GM12878 (cell line): ENCODE data around the gene NKX2-3. TPM values are rescaled to one million over a fixed set of nuclear protein-coding genes. Genes with fewer than 3 reads are reported as not detected.

Experiments used
- ATAC-seq: fragments of 200-7000 bp; cut with Tn5 transposase; 3 replicates; pipeline ENCODE4 v1.9.1; 2020; ENCODE audit warnings: mild to moderate bottlenecking, moderate library complexity
- BruUV-seq: library from RNA; stranded (reverse); fragments of 400-500 nt; replicated peaks from 2 replicates; lab custom pipeline; 2021; lab: Mats Ljungman, UMichigan
- CTCF ChIA-PET: fragments of 300-600 bp; sonication (Branson Sonifier 250); formaldehyde crosslinking; extraction: SDS; loops from one replicate; lab custom pipeline; 2021; ENCODE audit warnings: inconsistent platforms; lab: Yijun Ruan, JAX
- POLR2A ChIA-PET: fragments of 350-600 bp; formaldehyde crosslinking; extraction: SDS; loops from one replicate; lab custom pipeline; 2021; ENCODE audit warnings: inconsistent platforms; lab: Charles Lee
- RAD21 ChIA-PET: fragments of 300-600 bp; sonication (Branson Sonifier 250); formaldehyde crosslinking; loops from one replicate; lab custom pipeline; 2023; ENCODE audit warnings: antibody characterized with exemption; ENCODE audit not compliant: unreplicated experiment; lab: Charles Lee
- SMC1A ChIA-PET: fragments of 300-600 bp; sonication (Branson Sonifier 250); formaldehyde crosslinking; loops from one replicate; lab custom pipeline; 2023; ENCODE audit not compliant: unreplicated experiment, uncharacterized antibody; lab: Charles Lee
- DNase-seq: peaks from one replicate; pipeline ENCODE4 v3.0.0-alpha.2; 2011; ENCODE audit warnings: low read depth, low spot score
- FAIRE-seq: peaks from 3 replicates; lab custom pipeline; 2011; peaks lifted over from hg19 to GRCh38; lab: Jason Lieb, UNC
- H2AFZ ChIP-seq: 2 replicates; pipeline ENCODE4 v1.6.0; 2011; ENCODE audit warnings: low read depth, low read length, control low read depth; ENCODE audit not compliant: control insufficient read depth
- H3K27ac ChIP-seq: 2 replicates; pipeline ENCODE4 v1.5.1; 2011; ENCODE audit warnings: control low read depth; ENCODE audit not compliant: control insufficient read depth, insufficient read depth
- H3K27me3 ChIP-seq, 2 experiments: replicated peaks in 1 of 2; 2 replicates each; pipeline versions ENCODE4 v1.6.0 to v1.6.1; 2011; ENCODE audit warnings: low read length in 1 of 2; ENCODE audit not compliant: control insufficient read depth in 2 of 2, insufficient read depth in 2 of 2
- H3K36me3 ChIP-seq, 2 experiments: 2 replicates each; pipeline ENCODE4 v1.5.1; 2011; ENCODE audit warnings: low read length in 1 of 2; ENCODE audit not compliant: control insufficient read depth in 2 of 2, insufficient read depth in 2 of 2
- H3K4me1 ChIP-seq: 2 replicates; pipeline ENCODE4 v1.6.1; 2011; ENCODE audit warnings: mild to moderate bottlenecking, low read length, moderate library complexity, mixed read lengths; ENCODE audit not compliant: control insufficient read depth, insufficient read depth
- H3K4me2 ChIP-seq: 2 replicates; pipeline ENCODE4 v1.6.0; 2011; ENCODE audit warnings: control low read depth; ENCODE audit not compliant: control insufficient read depth, insufficient read depth
- H3K4me3 ChIP-seq: fragments of 200-600 bp; sonication (generic); 2 replicates; pipeline ENCODE4 v1.5.1; 2016
- H3K79me2 ChIP-seq: 2 replicates; pipeline ENCODE4 v1.6.0; 2011; ENCODE audit warnings: low read length; ENCODE audit not compliant: control insufficient read depth, insufficient read depth
- H3K9ac ChIP-seq: 2 replicates; pipeline ENCODE4 v1.8.0; 2011; ENCODE audit warnings: low read length, control low read depth, mixed read lengths; ENCODE audit not compliant: control insufficient read depth, insufficient read depth
- H3K9me3 ChIP-seq: replicated peaks from 3 replicates; pipeline ENCODE4 v1.5.1; 2011; ENCODE audit warnings: mild to moderate bottlenecking, low read length; ENCODE audit not compliant: control insufficient read depth, insufficient read depth
- H4K20me1 ChIP-seq: 2 replicates; pipeline ENCODE4 v1.6.0; 2011; ENCODE audit not compliant: control insufficient read depth, insufficient read depth
- CEBPB ChIP-seq, 2 experiments: fragments of 150-350 bp in 1 of 2; IDR thresholded peaks; 2 replicates each; pipeline ENCODE4 v1.6.1; 2012 to 2014; ENCODE audit warnings: low read depth in 2 of 2, low read length in 2 of 2, borderline replicate concordance in 1 of 2, inconsistent platforms in 1 of 2
- CHD1 ChIP-seq: IDR thresholded peaks from 2 replicates; pipeline ENCODE4 v1.6.1; 2012; ENCODE audit warnings: low read depth, low read length, improper control_type of control experiment
- CREB1 ChIP-seq: IDR thresholded peaks from 2 replicates; pipeline ENCODE4 v1.6.1; 2012; ENCODE audit warnings: low read depth, mild to moderate bottlenecking, inconsistent platforms
- EED ChIP-seq: sonication (generic); IDR thresholded peaks from 2 replicates; pipeline ENCODE4 v1.6.1; 2016; ENCODE audit warnings: antibody characterized with exemption, low read depth
- FOXK2 ChIP-seq: fragments of 450-650 bp; IDR thresholded peaks from 2 replicates; pipeline ENCODE4 v1.6.1; 2017; ENCODE audit warnings: mild to moderate bottlenecking, moderate library complexity
- GABPA ChIP-seq: IDR thresholded peaks from 2 replicates; pipeline ENCODE4 v1.6.1; 2014; ENCODE audit warnings: antibody characterized with exemption, low read depth, mild to moderate bottlenecking, inconsistent platforms
- KLF5 ChIP-seq: fragments of 450-650 bp; IDR thresholded peaks from 2 replicates; pipeline ENCODE4 v1.6.1; 2014; ENCODE audit warnings: mild to moderate bottlenecking; ENCODE audit not compliant: partially characterized antibody
- MEF2A ChIP-seq: IDR thresholded peaks from 2 replicates; pipeline ENCODE4 v1.6.1; 2011; ENCODE audit warnings: low read depth, mild to moderate bottlenecking, low read length, moderate library complexity; ENCODE audit not compliant: insufficient read depth
- MTA2 ChIP-seq: fragments of 450-650 bp; IDR thresholded peaks from 2 replicates; pipeline ENCODE4 v1.6.1; 2016; ENCODE audit warnings: low read depth, mild to moderate bottlenecking, moderate library complexity
- POLR2A ChIP-seq: IDR thresholded peaks from 2 replicates; pipeline ENCODE4 v1.6.1; 2011; ENCODE audit warnings: low read depth, mild to moderate bottlenecking, low read length
- RAD21 ChIP-seq: IDR thresholded peaks from 2 replicates; pipeline ENCODE4 v1.6.1; 2011; ENCODE audit warnings: mild to moderate bottlenecking, low read depth, low read length, moderate library complexity; ENCODE audit not compliant: insufficient read depth
- SIX5 ChIP-seq: IDR thresholded peaks from 2 replicates; pipeline ENCODE4 v1.6.1; 2011; ENCODE audit warnings: mild to moderate bottlenecking, low read depth, low read length, moderate library complexity; ENCODE audit not compliant: severe bottlenecking
- SREBF2 ChIP-seq: IDR thresholded peaks from 2 replicates; pipeline ENCODE4 v1.6.1; 2012; ENCODE audit warnings: mild to moderate bottlenecking, low read length
- STAT1 ChIP-seq: fragments of 450-650 bp; conservative IDR thresholded peaks from 2 replicates; pipeline ENCODE4 v1.6.1; 2014; ENCODE audit warnings: antibody characterized with exemption, mild to moderate bottlenecking
- WGBS: methylation state at CpG from one replicate; pipeline ENCODE4 v1.1.6; 2016; ENCODE audit warnings: low lambda C conversion rate; ENCODE audit not compliant: insufficient replicate concordance, insufficient coverage; ENCODE audit errors: missing lambda C conversion rate; 5-methylcytosine and 5-hydroxymethylcytosine counted together
- in situ Hi-C: fragments of 300-500 bp; cut with MboI; formaldehyde crosslinking; loops from 9 replicates; pipeline ENCODE4 v1.14.3; 2018; ENCODE audit warnings: mixed read lengths
- intact Hi-C: fragments of 100-400 bp; cut with micrococcal nuclease; formaldehyde crosslinking; loops from one replicate; pipeline ENCODE4 v1.14.2; 2022; ENCODE audit not compliant: unreplicated experiment
- polyA plus RNA-seq, 11 experiments: library from polyadenylated mRNA; depleted of rRNA in 4 of 11; unstranded in 6 of 11; stranded (reverse) in 5 of 11; fragments of >200 nt; fragmentation: Nextera tagmentation in 4 of 11; fragmentation: Illumina TruSeq in 1 of 11; extraction: Ambion mirVana in 4 of 11; extraction: Trizol in 1 of 11; gene quantifications; 1 replicate in 1 of 11; 2 replicates in 10 of 11; pipeline versions ENCODE4 v1.2.1 to v1.2.3, GENCODE V29; 2011 to 2016; ENCODE audit warnings: inconsistent platforms in 2 of 11, missing spikeins in 2 of 11, low read depth in 1 of 11
- total RNA-seq, 4 experiments: library from RNA; depleted of rRNA in 3 of 4; stranded (reverse); fragments of >200 nt in 3 of 4; fragmentation: Illumina TruSeq in 1 of 4; extraction: Trizol in 1 of 4; gene quantifications; 2 replicates each; pipeline versions ENCODE4 v1.2.1 to v1.2.3, GENCODE V29; 2013 to 2021
- TF ChIP-seq, protein P1 (sequence below): IDR thresholded peaks from 2 replicates; pipeline ENCODE4 v1.6.1; 2012; ENCODE audit warnings: low read length, inconsistent platforms
- TF ChIP-seq, protein P2 (sequence below): IDR thresholded peaks from 2 replicates; pipeline ENCODE4 v1.6.1; 2012; ENCODE audit warnings: low read depth, low read length, improper control_type of control experiment
- TF ChIP-seq, protein P3 (sequence below): fragments of 150-350 bp; IDR thresholded peaks from 2 replicates; pipeline ENCODE4 v1.6.1; 2014; ENCODE audit warnings: mild to moderate bottlenecking, low read depth, low read length
- TF ChIP-seq, protein P4 (sequence below): fragments of 450-650 bp; conservative IDR thresholded peaks from 2 replicates; pipeline ENCODE4 v1.6.1; 2017; ENCODE audit warnings: mild to moderate bottlenecking, moderate library complexity

Gene NKX2-3
- total and polyA plus RNA-seq, 10 of the 15 experiments (the other 5 are each of a cell fraction or from before 2014, with no cell fraction given), result not detected

DNA sequence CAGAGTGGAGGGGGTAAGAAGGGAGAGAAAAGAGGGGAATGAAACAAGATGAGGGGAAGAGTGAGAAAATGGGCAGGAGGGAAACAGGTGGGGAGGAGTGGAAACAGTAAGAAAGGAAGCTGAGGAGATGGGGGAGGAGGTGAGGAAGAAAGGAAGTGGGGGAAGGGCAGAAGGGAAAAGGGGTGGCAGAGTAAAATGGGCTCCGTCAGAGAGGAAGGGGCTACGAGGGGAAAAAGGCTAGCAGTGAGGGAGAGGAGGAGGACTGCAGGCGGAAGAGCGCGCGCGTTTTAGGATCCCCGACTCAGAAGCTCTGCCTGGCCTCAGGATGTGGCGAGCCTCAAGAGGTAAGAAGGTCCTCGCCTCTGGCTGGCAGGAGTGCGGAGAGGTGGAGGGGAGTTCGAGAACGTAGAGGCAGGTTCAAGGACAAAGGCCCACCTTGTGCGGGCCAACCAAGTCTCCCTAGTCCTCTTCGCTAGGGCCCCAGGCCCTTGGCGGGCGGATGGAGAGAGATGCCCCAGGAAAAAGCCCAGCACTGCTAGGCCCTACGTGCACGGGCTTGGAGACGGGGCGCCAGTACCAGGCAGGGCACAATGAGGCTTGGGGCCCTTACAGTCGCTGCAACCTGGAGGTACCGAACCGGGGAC is 5.8 kb upstream of the NKX2-3 start:
- ChIA-PET SMC1A (no interaction called here), POLR2A (no interaction called here), RAD21 (no interaction called here), CTCF (no interaction called here)
- in situ Hi-C loops (no loop called here), intact Hi-C loops (no loop called here)
- Histone ChIP-seq H3K27me3 (peaks cover 1 to 25% of the 10 kb centered on the region in 2 experiments), H3K9ac (no peak overlapping the region), H3K9me3 (no peaks in the 10 kb centered on the region; the same call in 2 of the 3 replicates), H2AFZ (no peak overlapping the region), H3K79me2 (no peaks in the 10 kb centered on the region), H3K4me3 (no peak overlapping the region), H3K4me2 (no peak overlapping the region), H3K27ac (no peak overlapping the region), H3K36me3 (no peaks in the 10 kb centered on the region), H4K20me1 (no peaks in the 10 kb centered on the region), H3K4me1 (no peaks in the 10 kb centered on the region)
- no peak for ATAC-seq
- no peak for FAIRE-seq
- TF ChIP-seq CEBPB (IDR thresholded peaks at IDR 0.05; ENCODE audit: borderline replicate concordance in 1 of 2, low read depth in 2 of 2, low read length in 2 of 2) (no peak), SIX5 (no peak), CHD1 (no peak), STAT1 (no peak), SREBF2 (no peak), MEF2A (no peak), CREB1 (no peak), FOXK2 (no peak), KLF5 (no peak), MTA2 (no peak), RAD21 (no peak), EED (no peak), GABPA (no peak), POLR2A (no peak)
- TF ChIP-seq, protein P1, sequence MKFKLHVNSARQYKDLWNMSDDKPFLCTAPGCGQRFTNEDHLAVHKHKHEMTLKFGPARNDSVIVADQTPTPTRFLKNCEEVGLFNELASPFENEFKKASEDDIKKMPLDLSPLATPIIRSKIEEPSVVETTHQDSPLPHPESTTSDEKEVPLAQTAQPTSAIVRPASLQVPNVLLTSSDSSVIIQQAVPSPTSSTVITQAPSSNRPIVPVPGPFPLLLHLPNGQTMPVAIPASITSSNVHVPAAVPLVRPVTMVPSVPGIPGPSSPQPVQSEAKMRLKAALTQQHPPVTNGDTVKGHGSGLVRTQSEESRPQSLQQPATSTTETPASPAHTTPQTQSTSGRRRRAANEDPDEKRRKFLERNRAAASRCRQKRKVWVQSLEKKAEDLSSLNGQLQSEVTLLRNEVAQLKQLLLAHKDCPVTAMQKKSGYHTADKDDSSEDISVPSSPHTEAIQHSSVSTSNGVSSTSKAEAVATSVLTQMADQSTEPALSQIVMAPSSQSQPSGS, result no peak
- TF ChIP-seq, protein P2, sequence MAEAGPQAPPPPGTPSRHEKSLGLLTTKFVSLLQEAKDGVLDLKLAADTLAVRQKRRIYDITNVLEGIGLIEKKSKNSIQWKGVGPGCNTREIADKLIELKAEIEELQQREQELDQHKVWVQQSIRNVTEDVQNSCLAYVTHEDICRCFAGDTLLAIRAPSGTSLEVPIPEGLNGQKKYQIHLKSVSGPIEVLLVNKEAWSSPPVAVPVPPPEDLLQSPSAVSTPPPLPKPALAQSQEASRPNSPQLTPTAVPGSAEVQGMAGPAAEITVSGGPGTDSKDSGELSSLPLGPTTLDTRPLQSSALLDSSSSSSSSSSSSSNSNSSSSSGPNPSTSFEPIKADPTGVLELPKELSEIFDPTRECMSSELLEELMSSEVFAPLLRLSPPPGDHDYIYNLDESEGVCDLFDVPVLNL, result no peak
- TF ChIP-seq, protein P3, sequence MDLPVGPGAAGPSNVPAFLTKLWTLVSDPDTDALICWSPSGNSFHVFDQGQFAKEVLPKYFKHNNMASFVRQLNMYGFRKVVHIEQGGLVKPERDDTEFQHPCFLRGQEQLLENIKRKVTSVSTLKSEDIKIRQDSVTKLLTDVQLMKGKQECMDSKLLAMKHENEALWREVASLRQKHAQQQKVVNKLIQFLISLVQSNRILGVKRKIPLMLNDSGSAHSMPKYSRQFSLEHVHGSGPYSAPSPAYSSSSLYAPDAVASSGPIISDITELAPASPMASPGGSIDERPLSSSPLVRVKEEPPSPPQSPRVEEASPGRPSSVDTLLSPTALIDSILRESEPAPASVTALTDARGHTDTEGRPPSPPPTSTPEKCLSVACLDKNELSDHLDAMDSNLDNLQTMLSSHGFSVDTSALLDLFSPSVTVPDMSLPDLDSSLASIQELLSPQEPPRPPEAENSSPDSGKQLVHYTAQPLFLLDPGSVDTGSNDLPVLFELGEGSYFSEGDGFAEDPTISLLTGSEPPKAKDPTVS, result no peak
- TF ChIP-seq, protein P4, sequence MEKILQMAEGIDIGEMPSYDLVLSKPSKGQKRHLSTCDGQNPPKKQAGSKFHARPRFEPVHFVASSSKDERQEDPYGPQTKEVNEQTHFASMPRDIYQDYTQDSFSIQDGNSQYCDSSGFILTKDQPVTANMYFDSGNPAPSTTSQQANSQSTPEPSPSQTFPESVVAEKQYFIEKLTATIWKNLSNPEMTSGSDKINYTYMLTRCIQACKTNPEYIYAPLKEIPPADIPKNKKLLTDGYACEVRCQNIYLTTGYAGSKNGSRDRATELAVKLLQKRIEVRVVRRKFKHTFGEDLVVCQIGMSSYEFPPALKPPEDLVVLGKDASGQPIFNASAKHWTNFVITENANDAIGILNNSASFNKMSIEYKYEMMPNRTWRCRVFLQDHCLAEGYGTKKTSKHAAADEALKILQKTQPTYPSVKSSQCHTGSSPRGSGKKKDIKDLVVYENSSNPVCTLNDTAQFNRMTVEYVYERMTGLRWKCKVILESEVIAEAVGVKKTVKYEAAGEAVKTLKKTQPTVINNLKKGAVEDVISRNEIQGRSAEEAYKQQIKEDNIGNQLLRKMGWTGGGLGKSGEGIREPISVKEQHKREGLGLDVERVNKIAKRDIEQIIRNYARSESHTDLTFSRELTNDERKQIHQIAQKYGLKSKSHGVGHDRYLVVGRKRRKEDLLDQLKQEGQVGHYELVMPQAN, result no peak
- no TSS peak for BruUV-seq
- WGBS, result 57% methylated on average over 24 of the region's 24 CpGs
- DNase-seq, result no peak
